NK-92 (cell line): Measurements from ENCODE around the gene HIPK2.
"Not testable (repeated sequence)": the region's sequence is repeated elsewhere in the genome, so short reads cannot be mapped to it uniquely, and the experiment has no call there.

ENCODE experiments used
- DNase-seq: peaks from one replicate; lab custom pipeline; 2025; ENCODE audit not compliant: unreplicated experiment; lab: John Stamatoyannopoulos, UW

Gene HIPK2

GRCh38 chr7:139679731-139680594, 97.8 kb downstream of the HIPK2 start:
- DNase-seq: no peak

DNA sequence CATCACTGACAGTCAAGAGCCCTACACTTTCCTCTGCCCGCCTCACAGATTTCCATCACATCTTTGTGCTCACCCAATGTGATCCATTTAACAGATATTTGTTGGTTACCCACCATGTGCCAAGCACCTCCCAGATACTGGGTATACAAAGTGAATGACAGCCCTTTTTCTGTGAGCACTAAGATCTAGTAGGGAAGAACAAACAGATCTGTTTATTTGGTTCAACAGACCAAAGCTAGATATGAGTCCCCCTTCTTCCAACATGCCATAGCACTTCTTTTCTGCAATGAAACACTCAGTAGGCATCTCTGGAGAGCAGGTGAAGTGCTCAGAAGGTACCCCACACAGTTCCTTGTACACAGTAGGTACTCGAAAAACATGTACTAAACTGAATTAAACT, 101.4 kb downstream of the HIPK2 start:
- no peak for DNase-seq

DNA sequence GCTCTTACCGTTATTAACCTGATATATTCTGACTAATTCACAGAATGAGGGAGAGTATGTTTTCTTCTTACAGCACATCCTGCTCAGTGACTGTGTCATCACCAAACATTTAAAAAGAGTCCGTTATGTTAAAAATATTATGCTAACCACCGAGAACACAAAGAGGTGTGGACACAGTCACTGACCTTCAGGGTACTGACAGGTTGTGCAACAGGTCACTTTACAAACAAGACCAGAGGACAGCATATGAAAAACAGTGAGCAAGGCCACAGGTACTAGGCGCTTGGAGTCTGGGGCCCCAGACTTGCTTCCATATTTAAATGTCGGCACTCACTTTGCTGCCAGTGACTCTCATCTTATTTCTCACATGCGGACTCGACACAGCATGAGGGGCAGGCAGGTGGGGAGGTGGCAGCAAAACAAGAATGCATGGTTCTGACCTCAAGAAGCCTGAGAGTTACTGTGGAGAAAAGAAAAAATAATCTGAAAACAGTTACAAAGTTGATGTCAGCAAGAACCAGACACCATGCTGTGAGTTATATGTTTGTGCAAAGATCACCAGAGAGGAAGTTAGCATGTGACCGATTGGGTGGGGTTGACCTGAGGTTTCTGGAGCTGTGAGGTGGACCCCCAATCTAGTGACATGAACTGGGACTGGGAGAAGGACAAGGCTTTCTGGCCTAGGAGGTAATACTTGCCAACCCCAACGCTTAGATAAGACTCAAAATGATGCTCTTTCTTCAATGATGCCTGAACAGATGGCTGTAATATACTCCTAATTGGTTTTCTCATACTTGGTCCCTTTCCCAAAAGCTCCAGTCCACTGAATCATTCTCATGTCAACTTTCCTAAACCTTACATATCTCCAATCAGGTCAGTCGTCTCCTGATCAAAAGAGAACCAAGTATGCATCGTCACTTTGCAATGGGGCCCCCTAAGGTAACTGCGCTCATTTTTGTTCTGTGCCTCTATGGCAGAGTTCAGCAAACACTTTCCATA, 102.4 kb downstream of the HIPK2 start:
- DNase-seq: no peak

DNA sequence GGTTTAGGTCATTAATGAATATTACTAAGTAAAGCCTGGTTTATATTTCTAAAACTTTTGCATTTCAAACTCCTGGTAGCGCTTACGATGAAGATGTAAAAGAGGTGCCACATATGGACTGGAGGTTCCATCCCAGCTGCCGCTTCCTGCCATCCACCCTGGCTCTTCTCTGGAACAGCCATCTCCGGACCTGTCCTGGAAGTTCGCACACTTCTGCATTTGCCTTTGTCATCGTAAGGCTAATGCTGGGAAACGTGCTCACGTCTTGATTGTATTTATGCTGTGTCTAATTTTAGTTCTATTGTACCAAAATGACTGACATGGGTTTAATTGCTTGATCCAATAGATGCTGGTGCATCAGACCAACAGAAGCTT, 103.1 kb downstream of the HIPK2 start:
- no peak for DNase-seq

- no peak for DNase-seq
These were observed 103.5 kb downstream of the HIPK2 start for GRCh38 chr7:139674341-139674740.

GRCh38 chr7:139673762-139674161, 104.0 kb downstream of the HIPK2 start:
- no peak for DNase-seq

- DNase-seq: no peak
These were observed 104.6 kb downstream of the HIPK2 start for GRCh38 chr7:139673230-139673629.

GRCh38 chr7:139671967-139672366, 105.8 kb downstream of the HIPK2 start:
- no peak for DNase-seq

- DNase-seq: not testable (repeated sequence)
These were observed 107.1 kb downstream of the HIPK2 start for GRCh38 chr7:139670662-139671061.

DNA sequence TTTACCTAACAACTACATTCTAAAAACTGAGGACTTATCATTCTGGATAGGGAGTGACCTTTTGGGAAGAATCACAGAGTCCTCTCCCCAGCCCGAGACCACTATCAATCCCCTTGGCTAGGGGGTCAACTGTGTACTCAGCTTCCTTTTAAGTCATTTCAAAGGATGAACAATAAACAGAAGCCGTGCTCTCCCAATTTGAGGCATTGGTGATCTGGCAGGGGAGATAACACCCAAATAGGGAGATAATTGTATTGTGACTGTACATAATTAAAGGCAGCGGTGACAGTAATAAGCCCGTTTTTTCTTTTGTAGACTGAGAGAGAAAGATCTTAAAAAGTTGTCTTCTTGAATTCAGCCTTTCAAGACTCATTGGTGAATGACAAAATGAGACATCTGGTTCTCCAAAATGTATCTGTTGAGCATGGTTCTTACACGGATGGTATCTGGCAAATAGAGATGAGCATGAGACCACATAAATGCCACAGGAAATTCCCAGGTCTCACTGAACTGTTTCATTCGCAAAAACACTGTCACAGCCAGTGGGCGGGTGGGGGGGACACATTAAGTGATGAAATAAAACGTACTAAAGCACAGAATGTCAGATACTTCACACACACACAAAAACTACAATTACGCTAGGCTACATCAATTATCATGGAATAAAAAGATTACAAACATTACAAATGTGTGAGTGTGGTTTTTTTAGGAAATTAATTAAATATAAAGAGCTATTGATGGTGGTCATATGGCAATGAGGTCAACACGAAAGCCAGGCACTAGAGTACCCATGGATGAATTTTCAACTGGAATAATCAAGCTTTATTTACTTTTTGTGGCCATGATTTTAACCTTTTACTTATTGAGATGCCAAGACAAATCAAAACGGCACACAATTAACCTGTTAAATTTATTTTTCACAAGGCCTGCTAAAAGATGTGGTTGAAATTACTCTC, 108.4 kb downstream of the HIPK2 start:
- DNase-seq: no peak

DNA sequence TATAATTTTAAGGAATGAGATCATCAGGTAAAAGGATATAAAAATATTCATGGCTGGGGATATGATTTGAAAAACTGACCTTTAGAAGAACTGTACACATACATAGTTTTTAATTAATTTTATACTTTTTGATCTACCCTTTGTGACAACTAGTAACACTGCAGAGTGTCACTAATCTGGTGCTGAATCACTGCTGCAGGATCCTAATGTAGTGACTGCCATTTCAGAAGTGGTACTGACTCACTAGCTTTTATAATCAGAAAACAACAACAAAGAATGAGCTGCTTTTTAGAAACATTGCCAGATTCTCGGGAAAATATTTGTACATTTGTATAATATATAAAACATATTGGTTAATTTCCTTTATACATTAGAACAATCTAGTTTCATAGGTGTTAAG, 110.4 kb downstream of the HIPK2 start:
- DNase-seq: no peak

DNA sequence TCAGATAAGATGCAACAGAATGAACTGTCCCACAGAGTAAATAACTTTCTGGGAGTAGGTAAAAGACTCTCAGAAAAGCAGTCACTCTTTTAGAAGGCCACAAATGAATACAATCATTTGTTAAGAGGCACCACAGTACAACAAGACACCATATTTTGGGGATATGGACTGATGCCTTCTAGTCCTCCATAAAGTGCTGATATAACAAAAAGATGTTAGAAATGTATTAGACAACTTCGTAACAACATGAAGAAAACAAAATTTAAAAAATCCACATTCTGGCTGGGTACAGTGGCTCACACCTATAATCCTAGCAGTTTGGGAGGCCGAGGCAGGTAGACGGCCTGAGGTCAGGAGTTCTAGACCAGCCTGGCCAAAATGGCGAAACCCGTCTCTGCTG, 111.3 kb downstream of the HIPK2 start:
- no peak for DNase-seq

GRCh38 chr7:139664434-139664833, 113.4 kb downstream of the HIPK2 start:
- no peak for DNase-seq

GRCh38 chr7:139663608-139664177, 114.1 kb downstream of the HIPK2 start:
- DNase-seq: no peak

- no peak for DNase-seq
These were observed 115.9 kb downstream of the HIPK2 start for GRCh38 chr7:139661903-139662302.

DNA sequence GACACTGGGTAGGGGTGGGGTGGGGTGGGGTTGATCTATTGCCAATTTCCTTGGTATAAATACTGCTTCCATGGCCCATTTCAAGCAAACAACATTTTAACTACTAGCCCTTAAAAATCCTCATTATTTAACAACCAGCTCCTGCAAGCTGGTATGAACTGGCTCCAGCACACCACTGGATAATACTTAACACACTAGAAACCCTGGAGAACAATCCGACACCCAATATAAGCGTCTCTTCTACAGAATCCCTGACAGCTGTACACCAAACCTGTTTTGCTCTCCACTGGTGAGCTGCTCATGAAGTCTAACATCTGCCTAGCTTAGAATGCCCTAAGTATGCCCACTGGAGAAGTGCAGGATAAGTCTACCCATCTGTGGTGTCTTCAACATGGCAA, 116.8 kb downstream of the HIPK2 start:
- DNase-seq: no peak

GRCh38 chr7:139660317-139661042, 117.3 kb downstream of the HIPK2 start:
- no peak for DNase-seq

DNA sequence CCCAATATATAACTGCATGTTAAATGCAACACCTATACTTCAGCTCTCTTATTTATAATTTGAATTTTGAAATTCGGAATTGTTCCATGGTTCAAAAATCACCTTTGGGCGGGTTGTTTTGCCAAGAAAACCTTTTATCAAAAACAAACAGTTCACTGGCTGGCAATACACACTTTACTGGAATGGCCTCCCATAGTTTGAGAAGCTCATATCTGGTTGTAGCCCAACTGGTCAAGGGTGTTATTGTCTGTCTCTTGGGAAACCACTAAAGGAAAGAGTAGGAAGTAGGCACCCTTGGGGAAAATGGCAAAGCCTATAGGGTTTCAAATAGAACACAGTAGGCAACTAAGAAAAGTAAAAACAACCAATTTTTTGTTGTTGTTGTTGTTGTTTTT, 117.9 kb downstream of the HIPK2 start:
- no peak for DNase-seq

DNA sequence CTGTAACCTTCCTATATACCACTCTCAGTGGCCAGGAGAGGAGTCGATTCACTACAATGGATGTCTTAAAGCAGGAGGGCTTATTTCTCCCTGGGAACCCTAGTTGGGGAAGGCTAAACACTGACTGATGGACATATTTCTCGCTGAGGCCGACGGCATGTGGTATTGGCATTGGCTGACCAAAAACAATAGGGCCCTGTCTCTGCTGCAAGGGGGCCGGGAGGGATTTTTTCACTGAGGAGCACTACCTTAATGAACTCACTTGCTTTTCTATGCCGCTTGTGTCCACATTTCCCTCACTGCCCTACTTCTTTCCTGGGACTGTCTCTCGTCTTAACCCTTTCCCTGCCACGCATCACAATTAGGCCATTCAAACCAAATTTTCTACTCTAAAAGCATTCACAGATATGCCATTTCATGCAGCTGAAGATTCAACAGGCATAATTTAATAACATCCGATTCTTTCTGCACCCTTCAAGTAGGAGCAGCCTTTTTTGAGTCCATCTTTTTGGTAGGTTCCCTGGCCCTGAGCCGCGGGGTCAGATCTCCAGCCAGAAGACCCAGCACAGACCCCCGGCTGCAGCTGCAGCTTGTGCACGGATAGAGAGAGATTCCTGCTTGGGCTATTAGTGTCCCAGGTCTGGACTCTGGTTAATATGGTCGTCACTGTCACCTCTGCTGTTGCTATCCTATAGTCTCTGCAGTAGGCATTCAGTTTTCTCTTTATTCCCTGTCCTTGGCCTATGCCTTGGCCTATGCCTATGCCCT, 118.7 kb downstream of the HIPK2 start:
- no peak for DNase-seq
